Measurements from ENCODE around the gene FANCC.

GRCh38 chr9:95201206-95201605, 116.3 kb downstream of the FANCC start:
- TF ChIP-seq EZH2phosphoT487 (IDR thresholded peaks at IDR 0.05; ENCODE audit: insufficient read depth, low read depth): no peak
- TF ChIP-seq EZH2 (IDR thresholded peaks at IDR 0.05; ENCODE audit: insufficient read depth, poor library complexity, severe bottlenecking): no peak
